Measurements from ENCODE around the gene ACAT1. TPM values are rescaled to one million over a fixed set of nuclear protein-coding genes. Genes with fewer than 3 reads are reported as not detected.
A peak's percentile ranks its signal among the peaks of the same experiment; 100 is the strongest.

ACAT1 gene
- polyA plus RNA-seq (60.0 to 106 TPM (median 61.5 TPM) in 3 replicates), polyA minus RNA-seq (6.9 to 55.0 TPM (median 28.5 TPM) in 3 replicates)
- 30.7 TPM for polyA plus RNA-seq (2011; ENCODE audit: low read depth)
- 40.9 and 69.1 TPM in 2 replicates for polyA plus RNA-seq (2011; cell fraction: cytosol; rRNA removed)
- 40.5 and 48.8 TPM in 2 replicates for polyA plus RNA-seq (2011; cell fraction: nucleus; rRNA removed)
- polyA plus RNA-seq (2012; ENCODE audit: low replicate concordance), result 21.4 and 48.1 TPM in 2 replicates
- 39.7 TPM for polyA minus RNA-seq (2011; cell fraction: cytosol; rRNA and poly(A)+ RNA removed)
- 19.5 and 63.5 TPM in 2 replicates for polyA minus RNA-seq (2011; cell fraction: nucleus; rRNA and poly(A)+ RNA removed)

DNA sequence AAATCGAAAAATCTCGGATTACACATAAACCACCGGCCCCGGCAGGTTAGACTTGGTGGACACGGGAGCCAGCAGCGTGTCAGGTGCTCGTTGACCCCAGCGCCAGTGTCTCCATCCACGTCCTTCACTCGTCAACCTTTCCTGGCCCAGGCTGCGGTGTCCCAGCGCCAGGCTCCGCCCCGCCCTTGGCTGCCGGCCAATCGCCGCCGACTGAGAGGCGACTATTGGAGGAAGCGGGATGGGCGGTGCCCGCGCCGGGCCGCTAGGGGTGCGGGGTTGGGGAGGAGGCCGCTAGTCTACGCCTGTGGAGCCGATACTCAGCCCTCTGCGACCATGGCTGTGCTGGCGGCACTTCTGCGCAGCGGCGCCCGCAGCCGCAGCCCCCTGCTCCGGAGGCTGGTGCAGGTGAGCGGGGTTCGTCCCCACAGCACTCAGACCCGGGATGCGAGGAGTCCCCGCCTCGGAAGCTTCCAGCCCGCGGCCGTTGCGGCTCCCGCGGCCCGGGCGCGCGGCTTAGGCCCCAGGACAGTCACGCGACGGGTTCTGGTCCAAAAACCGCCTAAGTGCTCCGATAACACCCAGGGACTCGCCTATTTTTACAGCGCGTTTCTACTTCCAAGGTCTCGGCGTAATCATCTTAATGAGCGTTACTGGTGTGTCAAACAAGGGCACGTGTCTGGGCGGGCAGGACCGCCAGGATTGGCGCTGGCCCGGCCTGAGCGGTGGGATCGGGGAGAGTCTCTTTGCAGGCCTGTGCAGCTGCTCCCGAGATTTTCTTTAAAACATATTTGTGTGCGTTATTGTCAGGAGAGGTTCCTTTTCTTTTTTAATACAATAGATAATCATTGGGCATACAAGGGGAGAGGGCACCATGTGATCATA is at the start of gene ACAT1:
ACAT1 (plus strand) TSS at position 294 of the 882 bp plus-strand sequence; CDS start at position 334, 40 bp downstream.
- peak; percentile 28 for DNase-seq (ENCODE audit: low read depth, low spot score)
- peak within 1 kb of the TSS; percentile 84 to 90 (median 85) for H3K4me3 ChIP-seq (ENCODE audit: control insufficient read depth in 2 of 3, extremely low read depth in 1 of 3, insufficient read depth in 2 of 3, low read depth in 1 of 3, low read length in 3 of 3)
- peaks cover 10% of the 10 kb centered on the region for H3K4me1 ChIP-seq (ENCODE audit: control insufficient read depth, extremely low read depth, insufficient read depth, low read length)
- peak within 1 kb of the TSS; percentile 96 for H3K4me2 ChIP-seq (ENCODE audit: control insufficient read depth, extremely low read depth, insufficient read depth, low read depth, low read length)
- no peaks in the 10 kb centered on the region for H3K36me3 ChIP-seq (ENCODE audit: control insufficient read depth in 2 of 2, extremely low read depth in 1 of 2, insufficient read depth in 2 of 2, low read length in 2 of 2)
- H3K79me2 ChIP-seq (ENCODE audit: control insufficient read depth, insufficient read depth, low read length), result peaks cover 29% of the 10 kb centered on the region
- H3K9me3 ChIP-seq (ENCODE audit: control insufficient read depth, low read depth, low read length), result no peaks in the 10 kb centered on the region
- dilution Hi-C loops (cut with MboI; ENCODE audit: extremely low pct_ligation_motif_present, low sequenced_read_pairs), result no loop called here
- TF ChIP-seq, protein P1, sequence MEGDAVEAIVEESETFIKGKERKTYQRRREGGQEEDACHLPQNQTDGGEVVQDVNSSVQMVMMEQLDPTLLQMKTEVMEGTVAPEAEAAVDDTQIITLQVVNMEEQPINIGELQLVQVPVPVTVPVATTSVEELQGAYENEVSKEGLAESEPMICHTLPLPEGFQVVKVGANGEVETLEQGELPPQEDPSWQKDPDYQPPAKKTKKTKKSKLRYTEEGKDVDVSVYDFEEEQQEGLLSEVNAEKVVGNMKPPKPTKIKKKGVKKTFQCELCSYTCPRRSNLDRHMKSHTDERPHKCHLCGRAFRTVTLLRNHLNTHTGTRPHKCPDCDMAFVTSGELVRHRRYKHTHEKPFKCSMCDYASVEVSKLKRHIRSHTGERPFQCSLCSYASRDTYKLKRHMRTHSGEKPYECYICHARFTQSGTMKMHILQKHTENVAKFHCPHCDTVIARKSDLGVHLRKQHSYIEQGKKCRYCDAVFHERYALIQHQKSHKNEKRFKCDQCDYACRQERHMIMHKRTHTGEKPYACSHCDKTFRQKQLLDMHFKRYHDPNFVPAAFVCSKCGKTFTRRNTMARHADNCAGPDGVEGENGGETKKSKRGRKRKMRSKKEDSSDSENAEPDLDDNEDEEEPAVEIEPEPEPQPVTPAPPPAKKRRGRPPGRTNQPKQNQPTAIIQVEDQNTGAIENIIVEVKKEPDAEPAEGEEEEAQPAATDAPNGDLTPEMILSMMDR (optimal IDR thresholded peaks at IDR 0.05 in 1 of 3, IDR thresholded peaks at IDR 0.05 in 1 of 3, conservative IDR thresholded peaks at IDR 0.05 in 1 of 3; ENCODE audit: extremely low read depth in 1 of 3, insufficient read depth in 2 of 3, low read length in 3 of 3), result peak in 1 of 3 experiments; percentile 29
- TF ChIP-seq EZH2 (IDR thresholded peaks at IDR 0.05; ENCODE audit: low read length), result no peak
- H3K27ac ChIP-seq (ENCODE audit: control insufficient read depth, insufficient read depth, low read length), result peak within 1 kb of the TSS; percentile 81
- H4K20me1 ChIP-seq (ENCODE audit: control insufficient read depth, extremely low read depth, insufficient read depth, low read length), result no peaks in the 10 kb centered on the region
- FAIRE-seq, result no peak
- no peaks in the 10 kb centered on the region for H3K27me3 ChIP-seq (ENCODE audit: control insufficient read depth, extremely low read depth, insufficient read depth, low read length)
- H3K9me1 ChIP-seq (ENCODE audit: control insufficient read depth, extremely low read depth, insufficient read depth, low read length), result no peaks in the 10 kb centered on the region
- peak within 1 kb of the TSS; percentile 90 for H2AFZ ChIP-seq (ENCODE audit: control insufficient read depth, low read length)
- H3K9ac ChIP-seq (ENCODE audit: control insufficient read depth, extremely low read depth, insufficient read depth, low read length), result peak within 1 kb of the TSS; percentile 91

DNA sequence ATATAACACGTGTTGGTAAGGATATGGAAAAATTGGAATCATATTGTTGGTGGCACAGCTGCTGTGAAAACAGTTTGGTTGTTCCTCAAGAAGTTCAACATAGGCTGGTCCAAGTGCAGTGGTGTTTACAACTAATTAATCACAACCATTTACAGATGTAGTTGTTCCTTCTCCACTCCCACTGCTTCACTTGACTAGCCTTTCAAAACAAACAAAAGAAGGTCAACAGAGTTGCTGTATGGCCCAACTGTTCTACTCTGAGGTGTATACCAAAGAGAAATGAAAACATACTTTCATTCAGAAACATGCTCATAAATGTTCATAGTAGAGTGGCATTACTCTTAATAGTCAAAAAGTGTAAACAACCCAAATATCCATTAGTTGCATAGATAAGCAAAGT is 36.6 kb upstream of the ACAT1 start:
- Histone ChIP-seq H3K79me2 (ENCODE audit: control insufficient read depth, insufficient read depth, low read length) (no peaks in the 10 kb centered on the region), H3K36me3 (ENCODE audit: control insufficient read depth in 2 of 2, extremely low read depth in 1 of 2, insufficient read depth in 2 of 2, low read length in 2 of 2) (peaks cover 4 to 5% of the 10 kb centered on the region in 2 experiments), H4K20me1 (ENCODE audit: control insufficient read depth, extremely low read depth, insufficient read depth, low read length) (no peaks in the 10 kb centered on the region), H2AFZ (ENCODE audit: control insufficient read depth, low read length) (no peak overlapping the region), H3K27ac (ENCODE audit: control insufficient read depth, insufficient read depth, low read length) (no peak overlapping the region), H3K4me1 (ENCODE audit: control insufficient read depth, extremely low read depth, insufficient read depth, low read length) (no peaks in the 10 kb centered on the region), H3K9ac (ENCODE audit: control insufficient read depth, extremely low read depth, insufficient read depth, low read length) (no peak overlapping the region), H3K27me3 (ENCODE audit: control insufficient read depth, extremely low read depth, insufficient read depth, low read length) (no peaks in the 10 kb centered on the region), H3K9me1 (ENCODE audit: control insufficient read depth, extremely low read depth, insufficient read depth, low read length) (no peaks in the 10 kb centered on the region), H3K9me3 (ENCODE audit: control insufficient read depth, low read depth, low read length) (no peaks in the 10 kb centered on the region), H3K4me2 (ENCODE audit: control insufficient read depth, extremely low read depth, insufficient read depth, low read depth, low read length) (no peak overlapping the region), H3K4me3 (ENCODE audit: control insufficient read depth in 2 of 3, extremely low read depth in 1 of 3, insufficient read depth in 2 of 3, low read depth in 1 of 3, low read length in 3 of 3) (no peak overlapping the region)
- TF ChIP-seq, protein P1 (optimal IDR thresholded peaks at IDR 0.05 in 1 of 3, IDR thresholded peaks at IDR 0.05 in 1 of 3, conservative IDR thresholded peaks at IDR 0.05 in 1 of 3; ENCODE audit: extremely low read depth in 1 of 3, insufficient read depth in 2 of 3, low read length in 3 of 3), result no peak
- no peak for TF ChIP-seq EZH2 (IDR thresholded peaks at IDR 0.05; ENCODE audit: low read length)
- dilution Hi-C loops (cut with MboI; ENCODE audit: extremely low pct_ligation_motif_present, low sequenced_read_pairs), result no loop called here
- DNase-seq (ENCODE audit: low read depth, low spot score) (no peak), FAIRE-seq (no peak)
